ENCODE measurements around the gene DNER.

Gene DNER

DNA sequence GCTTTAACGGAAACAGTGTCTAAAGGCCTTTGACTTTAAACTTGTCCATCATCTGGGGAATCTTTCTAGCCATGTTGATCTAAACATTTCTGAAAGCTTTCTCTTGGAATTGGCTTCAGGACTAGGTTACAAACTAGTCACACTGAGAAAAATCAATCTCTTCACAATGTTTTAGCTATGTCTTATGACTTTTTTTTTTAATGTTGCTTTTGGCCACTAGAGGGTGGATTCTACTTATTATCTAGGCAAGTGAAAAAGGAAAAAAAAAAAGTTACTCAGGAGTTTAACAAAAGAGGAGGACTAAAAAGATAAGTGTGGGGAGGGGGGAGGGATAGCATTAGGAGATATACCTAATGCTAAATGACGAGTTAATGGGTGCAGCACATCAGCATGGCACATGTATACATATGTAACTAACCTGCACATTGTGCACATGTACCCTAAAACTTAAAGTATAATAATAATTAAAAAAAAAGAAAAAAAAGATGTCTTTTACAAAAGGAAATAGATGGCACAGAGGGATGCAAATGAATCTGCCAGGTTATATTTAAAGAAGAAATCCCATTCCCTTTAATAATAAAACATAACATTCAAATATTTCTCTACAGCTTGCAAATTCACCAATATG is 282.9 kb downstream of the DNER start:
- peak; percentile 58 for DNase-seq

DNA sequence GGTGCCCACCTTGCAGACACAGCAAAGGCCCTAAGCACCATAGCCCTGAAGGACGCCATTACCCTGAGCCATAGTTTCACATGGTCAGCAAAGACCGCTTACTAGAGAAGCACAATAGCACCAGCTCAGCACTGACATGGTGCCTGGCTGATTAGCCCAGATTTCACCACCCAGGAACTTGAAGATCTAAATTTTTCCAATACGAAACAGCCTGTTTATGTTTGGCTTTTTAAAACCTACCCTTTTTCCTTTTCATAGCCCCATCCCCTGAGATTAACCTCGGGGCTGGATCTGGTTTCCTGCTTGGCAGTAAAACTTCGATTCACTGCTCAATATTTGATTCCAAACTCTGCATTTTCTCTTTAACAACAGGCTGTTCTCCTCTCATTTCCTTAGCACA is 284.8 kb downstream of the DNER start:
- no peak for DNase-seq

DNA sequence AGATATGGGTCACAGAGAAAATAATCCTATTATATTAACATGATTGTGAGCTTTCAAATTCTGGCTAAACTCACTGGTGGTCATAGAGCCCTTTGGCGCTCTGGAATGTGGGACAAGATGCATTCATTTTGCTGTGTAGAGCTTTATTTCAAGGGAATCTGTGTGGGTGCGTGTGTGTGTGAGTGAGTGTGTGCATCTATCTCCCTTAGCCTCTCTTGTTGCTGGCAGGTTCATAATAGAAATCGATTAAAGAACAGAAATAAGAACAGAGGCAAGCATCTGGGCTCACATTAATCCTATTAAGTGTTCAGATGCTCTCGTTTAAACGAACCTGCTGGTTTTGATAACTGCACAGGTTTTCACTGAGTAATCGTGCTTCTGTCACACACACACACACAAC is 287.9 kb downstream of the DNER start:
- no peak for DNase-seq

DNA sequence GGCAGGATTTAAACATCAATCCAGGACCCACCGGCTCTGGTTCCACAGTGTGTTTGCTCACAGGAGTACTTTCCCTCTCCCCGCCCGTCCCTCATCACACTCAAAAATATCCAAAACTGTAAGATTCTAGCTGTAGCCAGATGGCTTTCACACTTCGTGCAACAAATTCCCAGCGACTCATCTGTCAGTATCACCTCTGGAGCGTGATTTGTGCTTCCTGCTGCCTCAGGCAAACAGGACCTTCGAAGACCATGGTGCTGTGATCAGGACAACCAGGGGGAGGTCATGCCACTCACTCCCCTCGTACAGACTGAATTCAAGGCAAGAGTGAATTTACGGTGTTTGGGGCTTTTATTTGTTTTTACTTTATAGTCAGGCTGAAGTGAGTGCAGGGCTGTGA is 288.8 kb downstream of the DNER start:
- DNase-seq = no peak

DNA sequence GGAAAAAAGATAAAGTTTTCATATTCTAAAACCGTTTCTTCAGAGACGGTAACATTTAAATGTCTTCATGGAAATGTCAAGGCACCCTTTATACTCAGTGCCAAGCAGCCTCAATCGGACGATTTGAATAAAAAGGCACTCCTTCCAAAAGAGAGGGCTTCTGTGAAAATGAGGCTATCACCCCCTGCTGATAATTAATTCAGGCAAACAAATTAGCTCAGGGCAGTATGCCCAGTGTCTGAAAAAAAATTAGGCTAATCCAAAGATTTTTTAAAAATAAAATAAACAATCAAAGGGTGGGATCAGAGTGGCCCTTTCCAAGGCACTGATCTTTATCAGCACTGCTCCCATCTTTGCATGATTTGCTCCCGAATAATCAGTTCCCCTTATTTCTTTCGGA is 292.3 kb downstream of the DNER start:
- peak; percentile 77 for DNase-seq

DNA sequence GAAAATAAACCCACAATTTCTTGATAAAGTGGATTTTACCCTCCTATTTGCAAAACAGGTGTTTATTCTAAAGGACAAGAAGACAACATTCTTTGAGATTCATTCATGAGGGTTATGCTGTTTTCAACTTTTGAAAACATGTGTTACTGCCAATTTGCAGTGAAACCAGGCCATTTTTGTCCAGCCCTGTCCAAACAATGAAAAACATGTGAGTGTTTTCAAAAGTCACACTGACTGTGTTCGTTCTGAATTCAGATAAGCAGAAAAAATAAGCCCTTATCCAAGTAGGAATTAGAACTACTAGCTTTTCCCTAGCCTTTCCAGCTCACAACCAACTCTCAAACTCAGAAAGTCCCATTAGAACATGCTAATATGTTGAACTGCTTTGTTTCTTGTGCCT is 295.2 kb downstream of the DNER start:
- DNase-seq = no peak

DNA sequence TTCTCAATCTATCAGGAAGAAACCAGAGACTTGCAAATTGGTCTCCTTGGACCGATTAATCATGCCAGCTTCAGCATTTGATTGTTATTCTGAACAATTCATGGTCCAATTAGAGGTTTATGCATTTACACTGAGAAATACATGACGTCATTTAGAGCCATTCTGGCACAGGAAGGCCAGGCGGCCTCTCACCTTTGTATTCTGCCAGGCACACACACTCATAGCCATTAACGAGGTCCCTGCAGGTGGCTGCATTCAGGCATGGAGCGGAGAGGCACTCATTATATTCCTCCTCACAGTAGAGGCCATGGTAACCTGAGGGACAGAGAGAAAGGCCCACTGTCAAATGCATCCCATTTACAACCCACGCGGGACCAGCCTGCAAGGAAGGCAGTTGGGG is 296.4 kb downstream of the DNER start:
- peak; percentile 92 for DNase-seq

DNA sequence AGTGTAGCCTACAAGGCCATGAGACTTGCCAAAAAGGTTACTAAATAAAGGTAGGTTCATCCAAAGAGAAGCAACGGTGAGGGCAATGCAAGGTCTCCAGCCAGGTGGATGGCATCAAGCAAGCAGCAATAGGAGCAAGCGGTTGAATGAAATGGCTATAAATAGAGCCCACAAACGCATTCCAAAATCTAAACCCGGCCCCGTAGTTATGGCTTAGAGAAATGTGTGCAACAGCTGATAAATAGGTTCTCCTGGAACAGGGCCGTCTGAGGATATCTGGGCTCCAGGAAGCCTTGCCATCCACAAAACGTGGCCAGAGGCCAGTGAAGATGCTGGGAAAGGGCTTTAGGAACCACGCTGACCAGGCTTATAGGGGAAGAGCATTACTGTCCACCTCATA is 297.2 kb downstream of the DNER start:
- no peak for DNase-seq

DNA sequence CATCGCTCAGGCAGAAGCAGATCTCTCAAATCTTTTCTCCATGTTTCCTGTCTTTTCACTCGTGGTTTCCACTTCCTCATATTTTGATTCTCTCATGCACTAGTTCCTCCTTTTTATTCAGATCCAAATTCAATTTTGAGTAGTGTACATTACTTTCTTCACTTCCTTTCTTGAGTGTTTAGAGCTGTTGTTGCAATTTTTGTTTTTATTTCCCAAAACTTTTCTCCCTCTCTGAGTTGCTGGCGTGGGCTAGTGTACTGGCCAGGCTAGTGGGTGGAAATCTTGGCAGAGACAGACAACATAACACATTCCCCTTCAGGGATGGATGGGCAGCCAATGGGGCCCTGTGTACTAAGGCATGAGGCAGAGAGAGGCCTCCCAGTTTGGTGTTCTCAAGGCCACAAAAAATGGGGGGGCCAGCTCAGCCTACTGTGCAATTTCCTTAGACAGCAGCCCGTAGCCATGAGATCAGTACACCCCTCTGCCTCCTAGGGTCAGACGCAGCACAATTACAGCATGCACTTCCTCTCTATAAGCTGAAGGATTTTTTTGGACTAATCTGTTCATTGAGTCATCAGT is 298.1 kb downstream of the DNER start:
- DNase-seq = no peak

DNA sequence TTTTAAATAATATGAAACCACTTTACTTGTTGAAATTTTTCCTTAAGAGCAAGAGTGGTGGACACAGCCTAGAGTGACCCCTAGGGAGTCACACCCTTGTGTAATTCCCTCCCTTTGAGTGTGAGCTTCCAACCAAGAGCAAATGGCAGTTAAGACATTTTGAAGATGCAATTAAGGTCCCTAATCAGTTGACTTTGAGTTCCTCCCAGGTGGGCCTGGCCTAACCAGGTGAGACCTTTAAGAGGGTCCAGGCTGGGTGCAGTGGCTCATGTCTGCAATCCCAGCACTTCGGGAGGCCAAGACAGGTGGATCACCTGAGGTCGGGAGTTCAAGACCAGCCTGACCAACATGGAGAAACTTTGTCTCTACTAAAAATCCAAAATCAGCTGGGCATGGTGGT is 299.7 kb downstream of the DNER start:
- DNase-seq = no peak

DNA sequence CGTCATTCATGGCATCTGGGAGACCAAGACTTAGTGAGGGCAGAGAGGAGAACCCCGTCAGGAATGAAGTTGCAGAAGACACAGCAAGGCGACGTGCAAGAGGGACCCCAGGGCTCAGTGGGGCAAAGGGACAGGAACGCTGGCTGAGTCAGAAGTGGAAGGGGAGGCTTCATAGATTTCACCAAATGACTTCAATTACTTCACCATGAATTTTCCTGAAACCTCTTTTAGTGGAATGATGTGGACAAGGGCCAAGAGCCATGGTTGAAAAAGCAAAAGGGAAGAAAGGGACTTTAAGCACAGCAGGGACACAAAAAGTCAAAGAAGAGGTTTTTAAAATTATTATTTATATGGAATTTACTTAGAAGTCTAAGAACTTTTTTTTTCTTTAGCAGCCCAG is 301.7 kb downstream of the DNER start:
- no peak for DNase-seq

DNA sequence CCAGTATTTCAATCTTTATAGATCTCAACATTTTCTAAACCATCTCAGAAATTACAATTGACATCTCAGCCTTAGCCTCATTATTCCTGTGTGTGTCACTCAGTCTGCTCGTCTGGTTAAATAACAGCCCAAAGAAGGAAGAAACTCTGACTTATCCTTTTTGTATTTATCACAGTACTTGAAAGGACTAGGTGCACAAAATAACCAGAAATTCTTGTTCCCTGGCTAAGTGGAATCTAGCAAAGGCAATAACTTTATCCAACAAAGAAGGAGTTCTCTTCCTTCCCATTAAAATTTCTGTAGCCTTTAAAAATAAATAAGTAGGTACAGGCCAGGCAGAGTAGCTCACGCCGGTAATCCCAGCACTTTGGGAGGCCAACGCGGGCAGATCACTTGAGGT is 303.4 kb downstream of the DNER start:
- no peak for DNase-seq

DNA sequence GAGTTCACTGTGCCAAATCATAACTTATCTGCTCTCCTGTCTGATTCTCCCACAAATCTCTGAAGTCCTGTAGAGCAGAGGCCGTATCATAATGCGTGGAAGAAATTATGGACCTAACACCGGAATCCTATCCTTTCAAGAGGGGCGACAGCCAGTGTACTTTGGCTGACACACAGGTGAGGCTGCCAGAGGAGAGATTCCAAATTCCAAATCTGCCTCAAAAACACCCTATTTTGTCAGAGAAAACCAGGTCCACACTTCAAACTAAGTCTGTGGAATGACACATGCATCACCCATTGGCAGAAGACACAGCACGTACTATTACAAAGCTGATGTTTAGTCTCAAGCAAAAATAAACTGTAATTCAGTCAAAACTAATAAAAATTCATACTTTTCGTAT is 304.1 kb downstream of the DNER start:
- DNase-seq = no peak

DNA sequence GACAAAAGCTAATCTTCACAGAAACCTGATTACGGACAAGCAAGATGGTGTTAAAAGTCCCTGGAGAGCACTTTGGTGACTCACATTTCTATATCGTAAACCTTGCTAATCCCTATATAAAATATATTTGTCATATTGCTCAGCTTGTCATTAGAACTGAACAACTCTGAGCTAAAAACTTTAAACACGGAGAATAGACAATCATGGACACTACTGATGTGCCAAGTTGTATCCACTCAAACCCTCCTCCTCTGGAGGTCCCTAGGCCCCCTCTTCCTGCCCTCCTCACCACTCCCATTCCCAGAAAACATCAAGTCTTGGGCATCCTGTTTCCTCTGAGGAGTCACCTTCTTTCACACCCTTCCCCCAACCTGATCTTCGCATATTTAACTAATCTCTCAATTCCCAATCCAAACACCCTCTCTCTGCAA is 304.6 kb downstream of the DNER start:
- no peak for DNase-seq

DNA sequence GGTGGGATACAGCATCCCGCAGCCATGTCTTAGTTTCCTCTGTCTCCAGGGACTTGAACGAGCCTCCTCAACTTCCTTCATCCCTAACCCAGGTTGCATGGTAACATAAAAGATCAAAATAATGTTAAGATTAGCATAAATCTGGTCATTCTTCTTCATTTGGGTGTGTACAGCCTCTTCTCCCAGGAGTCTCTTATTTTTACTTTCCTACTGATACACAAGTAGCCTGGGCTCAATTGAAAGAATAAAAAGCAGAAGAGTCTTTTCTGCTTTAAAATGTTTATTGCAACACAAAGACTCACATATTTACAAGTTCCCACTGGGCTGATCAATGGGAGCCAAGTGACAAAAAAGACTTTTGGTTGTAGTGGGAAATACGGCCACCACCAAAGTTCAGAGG is 305.4 kb downstream of the DNER start:
- no peak for DNase-seq

DNA sequence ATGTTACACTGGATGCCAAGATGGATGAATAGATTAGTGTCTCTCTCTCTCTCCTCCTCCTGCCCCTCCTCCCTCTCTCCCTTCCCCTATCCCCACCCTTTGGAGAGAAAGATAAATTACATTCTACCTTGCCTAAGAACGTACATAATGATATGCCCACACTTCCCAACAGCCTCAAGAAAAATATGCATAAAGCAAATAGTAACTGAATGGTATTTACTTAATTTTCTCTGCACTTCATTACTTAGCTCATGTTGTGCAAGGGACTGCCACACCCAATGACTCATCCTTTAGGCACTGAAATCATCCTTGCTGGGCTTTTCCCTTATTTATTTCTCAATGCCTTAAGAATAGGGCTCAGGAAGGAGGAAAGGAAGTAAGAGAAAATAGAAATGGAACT is 306.0 kb downstream of the DNER start:
- no peak for DNase-seq

DNA sequence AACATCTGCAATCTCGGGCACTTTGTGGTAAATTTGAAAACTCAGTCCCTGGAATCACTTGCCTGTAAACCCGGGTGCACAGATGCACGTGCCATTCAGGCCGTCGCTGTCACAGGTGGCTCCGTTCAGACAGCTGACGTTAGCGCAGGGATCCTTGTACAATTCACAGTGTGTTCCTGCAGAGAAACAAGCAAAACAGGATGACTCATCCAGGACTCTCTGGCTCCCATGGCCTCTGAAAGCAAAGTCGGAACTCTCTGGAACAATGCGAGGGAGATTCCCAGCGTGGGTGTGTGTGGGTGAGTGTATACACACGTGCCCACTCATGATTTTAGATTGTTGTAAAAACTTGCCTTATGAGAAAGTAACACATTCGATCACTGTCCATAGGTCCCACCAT is 307.2 kb downstream of the DNER start:
- DNase-seq = no peak

DNA sequence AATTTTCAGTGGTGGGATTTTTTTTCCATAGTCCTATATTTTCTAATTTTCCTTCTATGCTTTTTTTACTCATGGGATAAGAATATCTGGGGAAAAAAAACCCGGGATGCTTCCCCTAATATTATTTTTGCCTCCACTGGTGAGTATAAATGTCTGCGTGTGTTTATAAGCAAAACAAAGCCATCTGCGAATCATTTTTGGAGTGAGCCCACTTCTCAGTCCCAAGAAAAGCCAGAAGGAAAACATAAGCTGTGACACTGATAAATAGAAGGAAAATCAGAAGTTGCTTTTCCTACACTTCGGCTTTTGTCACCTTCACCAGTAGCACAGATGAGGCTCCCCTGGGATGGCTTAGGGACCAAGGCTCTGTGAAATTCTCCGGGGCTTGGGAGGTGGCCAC is 308.6 kb downstream of the DNER start:
- DNase-seq = no peak

DNA sequence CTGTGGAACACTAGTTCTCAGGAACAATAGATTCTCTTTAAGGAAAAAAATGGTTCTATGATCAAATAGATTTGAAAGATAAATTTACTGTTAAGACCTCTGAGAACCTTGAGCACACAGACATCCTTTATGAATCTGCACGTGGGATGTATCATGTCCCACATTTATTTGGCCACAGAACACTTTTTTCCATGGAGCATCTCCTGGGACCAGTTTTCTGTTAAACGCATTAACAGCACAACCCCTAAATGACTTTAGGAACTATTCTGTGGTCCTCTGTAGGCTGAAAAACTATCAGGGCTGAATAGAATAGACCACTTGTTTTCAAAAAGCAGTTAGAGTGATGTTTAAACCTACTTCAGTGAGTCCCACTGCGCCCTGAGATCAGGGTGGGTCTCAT is 311.1 kb downstream of the DNER start:
- DNase-seq = no peak

DNA sequence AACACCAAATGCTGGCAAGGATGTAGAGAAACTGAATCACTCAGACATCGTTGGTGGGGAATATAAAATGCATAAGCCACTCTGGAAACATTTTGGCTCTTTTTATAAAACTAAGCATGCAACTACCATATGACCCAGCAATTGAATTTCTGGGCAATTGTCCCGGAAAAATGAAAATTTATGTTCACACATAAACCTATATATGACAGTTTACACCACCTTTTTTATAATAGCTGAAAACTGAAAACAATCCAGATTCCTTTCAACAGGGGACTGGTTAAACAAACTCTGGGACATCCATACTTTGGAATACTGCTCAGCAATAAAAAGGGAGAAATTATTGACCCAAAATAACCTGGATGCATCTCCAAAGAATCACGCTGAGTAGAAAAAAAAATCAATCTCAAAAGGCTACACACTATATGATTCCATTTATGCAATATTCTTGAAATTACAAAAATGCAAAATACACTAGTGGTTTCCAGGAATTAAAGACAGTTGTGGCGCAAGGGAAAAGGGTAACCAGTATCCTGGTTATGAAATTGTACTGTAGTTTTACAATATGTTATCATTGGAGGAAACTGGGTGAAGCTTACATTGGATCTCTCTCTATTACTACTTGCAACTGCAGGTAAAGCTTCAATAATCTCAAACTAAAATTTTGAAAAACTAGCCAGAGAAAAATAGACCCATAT is 313.0 kb downstream of the DNER start:
- no peak for DNase-seq

DNA sequence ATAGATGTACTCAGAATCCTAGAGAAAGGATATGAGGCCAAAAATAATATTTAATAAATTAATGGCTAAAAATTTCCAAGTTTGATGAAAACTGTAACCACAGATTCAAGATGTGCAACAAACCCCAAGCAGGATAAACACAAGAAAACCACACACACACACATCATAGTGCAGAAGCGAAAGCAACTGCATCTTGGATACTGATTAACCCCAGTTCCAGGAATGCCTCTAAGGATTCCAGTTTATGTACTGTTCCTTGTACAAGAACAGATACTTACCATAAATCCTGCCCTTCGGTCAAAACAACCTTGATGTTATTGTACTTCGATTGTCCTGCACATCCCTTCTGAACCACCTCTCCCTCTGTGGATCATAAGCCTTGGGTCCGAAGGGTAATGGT is 320.4 kb downstream of the DNER start:
- no peak for DNase-seq

DNA sequence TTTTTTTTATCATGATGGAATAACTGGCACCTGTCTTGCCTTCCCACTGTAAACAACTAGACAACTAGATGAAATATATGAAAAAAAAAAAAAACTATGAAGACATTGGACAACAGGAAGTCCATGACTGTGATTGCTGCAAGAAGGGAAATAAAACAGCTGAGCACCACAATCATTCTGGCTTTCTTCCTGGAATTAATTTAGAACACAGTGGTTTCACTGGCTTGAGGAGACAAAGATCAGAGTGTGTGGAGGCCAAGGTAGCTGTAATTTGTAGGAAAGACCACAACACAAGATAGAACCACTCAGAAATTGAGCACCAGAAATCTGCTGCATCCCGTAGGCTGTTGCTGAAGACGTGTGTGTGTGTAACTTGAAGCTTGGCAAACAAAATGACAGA is 322.2 kb downstream of the DNER start:
- DNase-seq = no peak

DNA sequence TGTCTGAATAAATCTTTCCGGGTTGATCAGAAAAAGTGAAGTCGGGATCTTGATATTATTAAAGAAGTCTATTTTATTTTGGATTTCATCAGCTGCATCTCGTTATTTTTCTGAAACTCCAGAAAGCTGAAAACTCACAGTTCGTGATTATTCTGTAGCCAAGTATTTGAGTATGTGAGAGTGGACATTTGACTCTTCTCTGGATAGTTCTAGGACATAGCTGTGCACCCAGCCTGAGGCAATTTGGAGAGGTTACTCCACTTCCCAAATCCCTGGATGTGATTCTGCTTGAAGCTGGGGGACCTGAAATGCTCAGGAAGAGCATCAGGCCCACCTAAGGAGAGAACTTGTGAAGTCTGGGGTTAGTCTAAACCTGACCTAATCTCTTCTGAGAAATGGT is 325.6 kb downstream of the DNER start:
- no peak for DNase-seq

DNA sequence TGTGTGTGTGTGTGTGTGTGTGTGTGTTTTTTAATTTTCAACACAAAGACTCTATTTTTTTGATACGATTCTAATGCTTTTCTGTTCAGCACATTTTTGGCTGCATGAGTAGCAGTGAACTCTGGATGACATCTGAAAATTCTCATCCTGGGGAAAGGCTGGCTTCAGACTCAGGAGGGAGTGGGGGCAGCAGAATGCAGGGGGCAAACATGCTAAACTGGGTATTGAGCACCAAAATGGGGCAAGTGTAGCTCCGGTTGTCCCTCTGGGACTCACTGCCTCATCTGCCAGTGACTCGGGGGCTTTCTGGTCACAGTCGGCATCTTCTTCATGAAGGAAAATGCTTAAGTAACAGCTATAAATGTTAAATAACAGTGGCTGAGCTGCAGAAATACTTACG is 326.5 kb downstream of the DNER start:
- no peak for DNase-seq

DNA sequence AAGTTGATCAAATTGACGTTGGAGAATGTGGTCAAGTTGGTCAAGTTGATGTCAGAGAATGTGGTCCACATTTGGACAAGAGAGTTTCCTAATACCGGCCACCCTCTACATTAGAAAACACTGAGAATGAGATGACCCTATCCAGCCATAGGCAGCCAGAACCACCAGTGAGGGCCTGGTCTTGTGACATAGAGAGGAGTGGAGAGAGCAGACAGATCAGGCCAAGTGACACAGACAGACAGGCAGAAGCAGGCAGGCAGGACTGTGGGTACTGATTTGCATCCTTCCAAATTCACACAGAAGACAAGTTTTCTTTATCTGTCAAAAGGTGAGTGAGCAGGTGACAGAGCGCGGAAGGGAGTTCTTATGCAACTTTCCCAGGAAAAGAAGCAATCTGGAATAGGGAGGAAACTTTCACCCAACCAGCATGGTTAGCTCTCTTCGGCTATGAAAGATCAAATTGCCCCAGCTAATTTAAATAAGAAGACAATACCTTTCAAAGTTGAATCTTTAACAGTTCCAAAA is 334.2 kb downstream of the DNER start:
- DNase-seq = no peak
